ENCODE measurements around the gene DUSP8. TPM values are rescaled to one million over a fixed set of nuclear protein-coding genes. Genes with fewer than 3 reads are reported as not detected.
A peak's percentile ranks its signal among the peaks of the same experiment; 100 is the strongest.

The DUSP8 gene
- total RNA-seq, 2 donors from 2014 or later = 9.0 to 21.7 TPM

- DNase-seq = no peak
- no peak for ATAC-seq
- intact Hi-C loops (cut with DNase I) = no loop called here
Measured at GRCh38 chr11:1569251-1569780, 2.8 kb downstream of the DUSP8 start.

- DNase-seq (peak; percentile 31), ATAC-seq (no peak)
- intact Hi-C loops (cut with DNase I) = no loop called here
Measured at GRCh38 chr11:1568441-1568911, 3.6 kb downstream of the DUSP8 start.

- intact Hi-C loops (cut with DNase I) = no loop called here
- ATAC-seq (no peak), DNase-seq (no peak)
Measured at GRCh38 chr11:1567721-1568100, 4.4 kb downstream of the DUSP8 start.

- no peak for DNase-seq
- intact Hi-C loops (cut with DNase I) = no loop called here
- no peak for ATAC-seq
Measured at GRCh38 chr11:1567052-1567720, 4.9 kb downstream of the DUSP8 start.

- ATAC-seq (no peak), DNase-seq (no peak)
- intact Hi-C loops (cut with DNase I) = no loop called here
Measured at GRCh38 chr11:1566381-1567051, 5.6 kb downstream of the DUSP8 start.

- intact Hi-C loops (cut with DNase I) = no loop called here
- no peak for DNase-seq
- ATAC-seq = no peak
Measured at GRCh38 chr11:1565904-1566247, 6.2 kb downstream of the DUSP8 start.

- DNase-seq = peak; percentile 24
Measured at GRCh38 chr11:1565173-1565903, 6.7 kb downstream of the DUSP8 start.

GRCh38 chr11:1564535-1565172, 7.4 kb downstream of the DUSP8 start:
- DNase-seq (peak; percentile 80), ATAC-seq (peak; percentile 32 to 70)
- intact Hi-C loops (cut with DNase I) = no loop called here

More at GRCh38 chr11:1565173-1565903, 6.7 kb downstream of the DUSP8 start:
- intact Hi-C loops (cut with DNase I) = no loop called here
- no peak for ATAC-seq

- no peak for DNase-seq
Measured at GRCh38 chr11:1563697-1564534, 8.2 kb downstream of the DUSP8 start.

GRCh38 chr11:1563149-1563638, 8.9 kb downstream of the DUSP8 start:
- intact Hi-C loops (cut with DNase I) = no loop called here

More at GRCh38 chr11:1563697-1564534, 8.2 kb downstream of the DUSP8 start:
- intact Hi-C loops (cut with DNase I) = no loop called here
- ATAC-seq = no peak

GRCh38 chr11:1562469-1563148, 9.5 kb downstream of the DUSP8 start:
- intact Hi-C loops (cut with DNase I) = no loop called here
- no peak for ATAC-seq
- no peak for DNase-seq

More at GRCh38 chr11:1563149-1563638, 8.9 kb downstream of the DUSP8 start:
- DNase-seq (no peak), ATAC-seq (no peak)

- intact Hi-C loops (cut with DNase I) = no loop called here
- ATAC-seq = no peak
- DNase-seq = no peak
Measured at GRCh38 chr11:1561955-1562354, 10.1 kb downstream of the DUSP8 start.

GRCh38 chr11:1561266-1561665, 10.8 kb downstream of the DUSP8 start:
- ATAC-seq (no peak), DNase-seq (no peak)
- intact Hi-C loops (cut with DNase I) = no loop called here

- intact Hi-C loops (cut with DNase I) = no loop called here
- DNase-seq = no peak
- no peak for ATAC-seq
Measured at GRCh38 chr11:1560649-1561251, 11.3 kb downstream of the DUSP8 start.

GRCh38 chr11:1560002-1560648, 11.9 kb downstream of the DUSP8 start:
- DNase-seq (no peak), ATAC-seq (no peak)
- intact Hi-C loops (cut with DNase I) = no loop called here

- ATAC-seq (peak; percentile 85 to 86), DNase-seq (peak; percentile 91)
- intact Hi-C loops (cut with DNase I) = no loop called here
Measured at GRCh38 chr11:1559111-1559951, 12.7 kb downstream of the DUSP8 start.

Measured in left cardiac atrium (tissue), 4 donors.